Measurements from ENCODE around the gene RPL13.

Gene RPL13

GRCh38 chr16:89547291-89547690 is 13.2 kb upstream of the RPL13 start:
- H3K4me3 ChIP-seq (ENCODE audit: low read depth, low read length), result no peak overlapping the region
- TF ChIP-seq CTCF (IDR thresholded peaks at IDR 0.05; ENCODE audit: low read depth, low read length, missing control alignments), result no peak
- no peak for DNase-seq (ENCODE audit: low read depth)
- in situ Hi-C loops (cut with HindIII; ENCODE audit: low sequenced_read_pairs), result no loop called here

- in situ Hi-C loops (cut with HindIII; ENCODE audit: low sequenced_read_pairs), result no loop called here
- DNase-seq (ENCODE audit: low read depth), result no peak
- TF ChIP-seq CTCF (IDR thresholded peaks at IDR 0.05; ENCODE audit: low read depth, low read length, missing control alignments), result no peak
- H3K4me3 ChIP-seq (ENCODE audit: low read depth, low read length), result no peak overlapping the region
Measured at GRCh38 chr16:89547860-89548259, 12.6 kb upstream of the RPL13 start.

- no peak overlapping the region for H3K4me3 ChIP-seq (ENCODE audit: low read depth, low read length)
- in situ Hi-C loops (cut with HindIII; ENCODE audit: low sequenced_read_pairs), result no loop called here
- no peak for TF ChIP-seq CTCF (IDR thresholded peaks at IDR 0.05; ENCODE audit: low read depth, low read length, missing control alignments)
- no peak for DNase-seq (ENCODE audit: low read depth)
Measured at GRCh38 chr16:89548344-89549006, 12.0 kb upstream of the RPL13 start.

- DNase-seq (ENCODE audit: low read depth), result no peak
- in situ Hi-C loops (cut with HindIII; ENCODE audit: low sequenced_read_pairs), result no loop called here
- TF ChIP-seq CTCF (IDR thresholded peaks at IDR 0.05; ENCODE audit: low read depth, low read length, missing control alignments), result no peak
- H3K4me3 ChIP-seq (ENCODE audit: low read depth, low read length), result no peak overlapping the region
Measured at GRCh38 chr16:89549007-89549700, 11.3 kb upstream of the RPL13 start.

- no peak overlapping the region for H3K4me3 ChIP-seq (ENCODE audit: low read depth, low read length)
- in situ Hi-C loops (cut with HindIII; ENCODE audit: low sequenced_read_pairs), result no loop called here
- TF ChIP-seq CTCF (IDR thresholded peaks at IDR 0.05; ENCODE audit: low read depth, low read length, missing control alignments), result no peak
- no peak for DNase-seq (ENCODE audit: low read depth)
Measured at GRCh38 chr16:89550421-89551007, 10.0 kb upstream of the RPL13 start.

- no peak for TF ChIP-seq CTCF (IDR thresholded peaks at IDR 0.05; ENCODE audit: low read depth, low read length, missing control alignments)
- in situ Hi-C loops (cut with HindIII; ENCODE audit: low sequenced_read_pairs), result no loop called here
- H3K4me3 ChIP-seq (ENCODE audit: low read depth, low read length), result no peak overlapping the region
- no peak for DNase-seq (ENCODE audit: low read depth)
Measured at GRCh38 chr16:89552329-89552728, 8.2 kb upstream of the RPL13 start.
